ENCODE measurements around the gene GPC3.

DNA sequence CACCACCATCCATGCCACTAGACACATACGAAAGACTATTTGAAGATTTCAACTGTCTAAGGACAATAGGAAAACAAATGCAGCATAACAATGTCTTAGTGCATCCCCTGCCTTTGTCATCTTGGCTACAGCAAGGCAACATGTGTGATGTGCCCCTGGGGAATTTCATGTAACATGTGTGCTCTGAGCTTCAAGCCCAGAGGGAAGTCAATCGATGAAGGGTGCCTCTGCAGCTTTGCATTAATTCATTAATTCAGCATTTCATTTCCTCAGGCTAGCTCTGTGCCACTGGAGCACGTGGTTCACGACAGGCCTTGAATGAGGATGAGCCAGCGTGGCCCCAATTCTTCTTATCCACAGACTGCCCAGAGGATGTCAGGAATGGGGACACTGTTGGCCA lies 316.2 kb downstream of the GPC3 start:
- TF ChIP-seq, protein P1, sequence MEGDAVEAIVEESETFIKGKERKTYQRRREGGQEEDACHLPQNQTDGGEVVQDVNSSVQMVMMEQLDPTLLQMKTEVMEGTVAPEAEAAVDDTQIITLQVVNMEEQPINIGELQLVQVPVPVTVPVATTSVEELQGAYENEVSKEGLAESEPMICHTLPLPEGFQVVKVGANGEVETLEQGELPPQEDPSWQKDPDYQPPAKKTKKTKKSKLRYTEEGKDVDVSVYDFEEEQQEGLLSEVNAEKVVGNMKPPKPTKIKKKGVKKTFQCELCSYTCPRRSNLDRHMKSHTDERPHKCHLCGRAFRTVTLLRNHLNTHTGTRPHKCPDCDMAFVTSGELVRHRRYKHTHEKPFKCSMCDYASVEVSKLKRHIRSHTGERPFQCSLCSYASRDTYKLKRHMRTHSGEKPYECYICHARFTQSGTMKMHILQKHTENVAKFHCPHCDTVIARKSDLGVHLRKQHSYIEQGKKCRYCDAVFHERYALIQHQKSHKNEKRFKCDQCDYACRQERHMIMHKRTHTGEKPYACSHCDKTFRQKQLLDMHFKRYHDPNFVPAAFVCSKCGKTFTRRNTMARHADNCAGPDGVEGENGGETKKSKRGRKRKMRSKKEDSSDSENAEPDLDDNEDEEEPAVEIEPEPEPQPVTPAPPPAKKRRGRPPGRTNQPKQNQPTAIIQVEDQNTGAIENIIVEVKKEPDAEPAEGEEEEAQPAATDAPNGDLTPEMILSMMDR (IDR thresholded peaks at IDR 0.05; ENCODE audit: low read depth, low read length, poor library complexity, severe bottlenecking) = no peak
- TF ChIP-seq EZH2phosphoT487 (IDR thresholded peaks at IDR 0.05; ENCODE audit: borderline replicate concordance, low read length) = no peak

All from DOHH2 (cell line).